Spinal cord (tissue), 10 donors: ENCODE results near the gene IGSF9B. TPM values are rescaled to one million over a fixed set of nuclear protein-coding genes. Genes with fewer than 3 reads are reported as not detected.

ENCODE experiments used
- DNase-seq, 6 donors: peaks; one replicate each; pipeline versions ENCODE4 v3.0.0 to v3.0.0-alpha.2; 2013 to 2015; ENCODE audit warnings: low spot score in 6 of 6, low read depth in 4 of 6
- H3K27ac ChIP-seq: one replicate; pipeline ENCODE4 v1.5.1; 2013; ENCODE audit warnings: low read depth, low read length, control low read depth
- H3K27me3 ChIP-seq: one replicate; pipeline ENCODE4 v1.6.1; 2013; ENCODE audit warnings: low read length; ENCODE audit not compliant: control insufficient read depth, insufficient read depth
- H3K36me3 ChIP-seq: one replicate; pipeline ENCODE4 v1.6.1; 2013; ENCODE audit warnings: low read length; ENCODE audit not compliant: control insufficient read depth, insufficient read depth
- H3K4me1 ChIP-seq: one replicate; pipeline ENCODE4 v1.6.1; 2013; ENCODE audit warnings: low read length; ENCODE audit not compliant: control insufficient read depth, insufficient read depth
- H3K4me3 ChIP-seq: one replicate; pipeline ENCODE4 v1.5.1; 2013; ENCODE audit warnings: low read depth, low read length, control low read depth
- H3K9me3 ChIP-seq: one replicate; pipeline ENCODE4 v1.6.1; 2013; ENCODE audit warnings: low read length; ENCODE audit not compliant: control insufficient read depth, insufficient read depth
- WGBS: methylation state at CpG from one replicate; pipeline ENCODE4 v1.1.5; 2013; ENCODE audit warnings: missing lambda C conversion rate; ENCODE audit not compliant: insufficient coverage; 5-methylcytosine and 5-hydroxymethylcytosine counted together
- polyA plus RNA-seq, 2 donors: library from polyadenylated mRNA; unstranded; fragments of 120-200 nt; gene quantifications; one replicate each; pipeline ENCODE4 v1.2.1, GENCODE V29; 2013; ENCODE audit not compliant: insufficient read length in 2 of 2
- total RNA-seq, 2 donors: library from RNA; depleted of rRNA in 1 of 2; stranded (reverse); fragments of 120-200 nt in 1 of 2; fragments of >200 nt in 1 of 2; gene quantifications; one replicate each; pipeline versions ENCODE4 v1.2.3 to v1.2.4, GENCODE V29; 2013 to 2014
- donor health status: healthy.

Gene IGSF9B
- total and polyA plus RNA-seq, 4 donors = 22.5 to 64.9 (median 40.7) TPM

GRCh38 chr11:133987171-133987570 is 30.4 kb upstream of the IGSF9B start:
- peaks cover 53% of the 10 kb centered on the region for H3K4me1 ChIP-seq
- H3K27ac ChIP-seq = no peak overlapping the region

GRCh38 chr11:133985981-133986944 is 29.5 kb upstream of the IGSF9B start:
- peak in 2 of 6 donors; percentile 56 to 76 for DNase-seq
- WGBS = 59% methylated on average over 10 of the region's 15 CpGs
- no peaks in the 10 kb centered on the region for H3K27me3 ChIP-seq
- H3K27ac ChIP-seq = peak overlapping the region; percentile 5
- no peaks in the 10 kb centered on the region for H3K36me3 ChIP-seq
- H3K4me1 ChIP-seq = peaks cover 58% of the 10 kb centered on the region
- no peaks in the 10 kb centered on the region for H3K9me3 ChIP-seq
- H3K4me3 ChIP-seq = no peak overlapping the region

More at GRCh38 chr11:133987171-133987570, 30.4 kb upstream of the IGSF9B start:
- 51% methylated on average over 7 of the region's 8 CpGs for WGBS
- Histone ChIP-seq H3K4me3 (no peak overlapping the region), H3K9me3 (no peaks in the 10 kb centered on the region), H3K27me3 (no peaks in the 10 kb centered on the region), H3K36me3 (no peaks in the 10 kb centered on the region)
- DNase-seq = no peak

- Histone ChIP-seq H3K4me1 (peaks cover 59% of the 10 kb centered on the region), H3K36me3 (no peaks in the 10 kb centered on the region), H3K27ac (no peak overlapping the region), H3K4me3 (no peak overlapping the region), H3K27me3 (no peaks in the 10 kb centered on the region), H3K9me3 (no peaks in the 10 kb centered on the region)
- WGBS = 90% methylated on average over 8 of the region's 9 CpGs
- DNase-seq = no peak
Observed at GRCh38 chr11:133984828-133985227, 28.1 kb upstream of the IGSF9B start.

GRCh38 chr11:133983660-133984316 is 27.0 kb upstream of the IGSF9B start:
- WGBS = 88% methylated on average over 24 of the region's 28 CpGs
- peaks cover 54% of the 10 kb centered on the region for H3K4me1 ChIP-seq

GRCh38 chr11:133982876-133983275 is 26.1 kb upstream of the IGSF9B start:
- Histone ChIP-seq H3K4me3 (no peak overlapping the region), H3K27ac (no peak overlapping the region), H3K4me1 (peaks cover 46% of the 10 kb centered on the region), H3K36me3 (no peaks in the 10 kb centered on the region), H3K27me3 (no peaks in the 10 kb centered on the region), H3K9me3 (no peaks in the 10 kb centered on the region)
- WGBS = 69% methylated on average over 2 of the region's 12 CpGs
- DNase-seq = peak in 1 of 6 donors; percentile 79

More at GRCh38 chr11:133983660-133984316, 27.0 kb upstream of the IGSF9B start:
- DNase-seq = no peak
- Histone ChIP-seq H3K36me3 (no peaks in the 10 kb centered on the region), H3K27me3 (no peaks in the 10 kb centered on the region), H3K4me3 (no peak overlapping the region), H3K27ac (no peak overlapping the region), H3K9me3 (no peaks in the 10 kb centered on the region)

- H3K4me1 ChIP-seq = peaks cover 41% of the 10 kb centered on the region
- no peak overlapping the region for H3K4me3 ChIP-seq
- no peak overlapping the region for H3K27ac ChIP-seq
- 96% methylated on average over 13 of the region's 14 CpGs for WGBS
- H3K36me3 ChIP-seq = no peaks in the 10 kb centered on the region
- H3K27me3 ChIP-seq = no peaks in the 10 kb centered on the region
- DNase-seq = no peak
- no peaks in the 10 kb centered on the region for H3K9me3 ChIP-seq
Observed at GRCh38 chr11:133982151-133982550, 25.4 kb upstream of the IGSF9B start.

- Histone ChIP-seq H3K4me3 (no peak overlapping the region), H3K36me3 (no peaks in the 10 kb centered on the region), H3K27me3 (no peaks in the 10 kb centered on the region), H3K9me3 (no peaks in the 10 kb centered on the region), H3K4me1 (peaks cover 32% of the 10 kb centered on the region), H3K27ac (no peak overlapping the region)
- no peak for DNase-seq
- WGBS = no CpG with 5 or more reads among the region's 5 CpGs
Observed at GRCh38 chr11:133981156-133981555, 24.4 kb upstream of the IGSF9B start.

GRCh38 chr11:133980665-133981064 is 23.9 kb upstream of the IGSF9B start:
- Histone ChIP-seq H3K9me3 (no peaks in the 10 kb centered on the region), H3K27ac (no peak overlapping the region), H3K4me1 (peaks cover 28% of the 10 kb centered on the region), H3K4me3 (no peak overlapping the region), H3K36me3 (no peaks in the 10 kb centered on the region), H3K27me3 (no peaks in the 10 kb centered on the region)
- WGBS = 70% methylated on average over 3 of the region's 9 CpGs
- no peak for DNase-seq

- no peak overlapping the region for H3K4me3 ChIP-seq
- no peak overlapping the region for H3K27ac ChIP-seq
- H3K9me3 ChIP-seq = no peaks in the 10 kb centered on the region
- DNase-seq = no peak
- peaks cover 27% of the 10 kb centered on the region for H3K4me1 ChIP-seq
- H3K36me3 ChIP-seq = no peaks in the 10 kb centered on the region
- WGBS = 83% methylated on average over 2 of the region's 2 CpGs
- H3K27me3 ChIP-seq = peaks cover 2% of the 10 kb centered on the region
Observed at GRCh38 chr11:133978794-133979193, 22.0 kb upstream of the IGSF9B start.
